ENCODE data around the gene TARS2.

DNA sequence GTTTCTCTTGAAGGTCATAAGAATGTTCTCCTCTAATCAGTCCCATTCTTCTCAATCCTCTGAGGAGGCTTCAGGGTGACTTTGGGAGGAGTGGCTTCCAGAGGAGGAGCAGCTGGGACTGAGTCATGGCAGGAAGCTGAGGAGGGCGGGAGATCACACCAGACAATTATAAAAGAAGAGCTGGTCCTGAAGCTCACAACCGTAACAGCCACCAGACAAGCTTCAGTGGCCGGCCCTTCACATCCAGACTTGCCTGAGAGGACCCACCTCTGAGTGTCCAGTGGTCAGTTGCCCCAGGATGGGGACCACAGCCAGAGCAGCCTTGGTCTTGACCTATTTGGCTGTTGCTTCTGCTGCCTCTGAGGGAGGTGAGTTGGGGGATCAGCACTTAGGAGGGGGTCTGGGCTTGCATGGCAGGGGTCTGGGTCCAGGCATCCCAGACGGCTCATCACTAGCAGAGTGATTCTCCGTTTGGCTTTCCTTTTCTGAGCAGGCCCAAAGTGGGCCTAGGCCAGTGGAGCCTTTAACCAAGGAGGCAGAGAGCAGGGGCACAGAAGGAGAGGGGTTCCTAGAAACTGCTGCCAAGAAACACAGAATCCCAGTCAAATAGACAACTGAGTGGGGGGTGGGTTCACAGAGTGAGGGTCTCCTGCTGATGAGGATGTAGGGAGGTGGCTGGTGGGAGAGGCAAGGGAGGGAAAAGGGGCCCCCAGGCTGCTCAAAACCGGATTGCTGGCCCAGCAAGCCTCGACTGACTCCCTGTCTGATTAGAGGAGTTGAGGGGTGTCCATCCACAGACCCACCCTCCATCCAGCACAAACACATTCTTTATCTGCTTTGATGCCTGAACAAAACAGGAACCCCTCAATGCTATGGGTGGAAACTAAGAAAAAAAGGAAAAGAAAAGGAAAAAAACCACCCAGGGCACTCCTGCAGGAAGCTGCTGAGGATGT lies 21.0 kb downstream of the TARS2 start, which contains the start of gene ECM1:
- TF ChIP-seq EZH2 (IDR thresholded peaks at IDR 0.05; ENCODE audit: insufficient read depth, poor library complexity, severe bottlenecking) (no peak), EZH2phosphoT487 (IDR thresholded peaks at IDR 0.05; ENCODE audit: insufficient read depth, low read depth) (no peak)
